HUES64 (cell line): ENCODE data around the gene CADPS.

Experiments used
- H3K27ac ChIP-seq: 2 replicates; pipeline ENCODE4 v1.7.0; 2013; ENCODE audit warnings: low read depth, low read length, inconsistent platforms
- H3K27me3 ChIP-seq: 2 replicates; pipeline ENCODE4 v1.6.1; 2013; ENCODE audit warnings: mild to moderate bottlenecking, low read length; ENCODE audit not compliant: insufficient read depth
- H3K36me3 ChIP-seq: 2 replicates; pipeline ENCODE4 v1.6.1; 2013; ENCODE audit warnings: mild to moderate bottlenecking, low read length; ENCODE audit not compliant: insufficient read depth
- H3K4me1 ChIP-seq: 2 replicates; pipeline ENCODE4 v1.6.1; 2013; ENCODE audit warnings: mild to moderate bottlenecking, low read length, moderate library complexity; ENCODE audit not compliant: insufficient read depth
- H3K4me3 ChIP-seq: 2 replicates; pipeline ENCODE4 v1.5.1; 2013; ENCODE audit warnings: mild to moderate bottlenecking, low read length, moderate library complexity
- H3K9ac ChIP-seq: 2 replicates; pipeline ENCODE4 v1.6.1; 2013; ENCODE audit warnings: mild to moderate bottlenecking, low read depth, low read length
- H3K9me3 ChIP-seq: 2 replicates; pipeline ENCODE4 v1.6.1; 2013; ENCODE audit warnings: low read depth, low read length; ENCODE audit not compliant: insufficient read depth
- WGBS: fragments of 150-250, 120-280 bp; methylation state at CpG from one replicate; pipeline ENCODE4 v1.1.7; 2013; ENCODE audit warnings: missing lambda C conversion rate; 5-methylcytosine and 5-hydroxymethylcytosine counted together

The CADPS gene

GRCh38 chr3:62607287-62608029 is 267.8 kb downstream of the CADPS start:
- 84% methylated on average over 10 of the region's 10 CpGs for WGBS
- H3K4me1 ChIP-seq, result no peaks in the 10 kb centered on the region
- no peak overlapping the region for H3K27ac ChIP-seq

GRCh38 chr3:62605413-62606068 is 269.7 kb downstream of the CADPS start:
- no peak overlapping the region for H3K9ac ChIP-seq
- no peak overlapping the region for H3K27ac ChIP-seq
- WGBS, result 86% methylated on average over 3 of the region's 3 CpGs
- H3K9me3 ChIP-seq, result no peaks in the 10 kb centered on the region
- no peaks in the 10 kb centered on the region for H3K36me3 ChIP-seq
- H3K4me3 ChIP-seq, result no peak overlapping the region
- H3K4me1 ChIP-seq, result no peaks in the 10 kb centered on the region
- H3K27me3 ChIP-seq, result no peaks in the 10 kb centered on the region

More at GRCh38 chr3:62607287-62608029, 267.8 kb downstream of the CADPS start:
- Histone ChIP-seq H3K36me3 (no peaks in the 10 kb centered on the region), H3K9me3 (no peaks in the 10 kb centered on the region), H3K9ac (no peak overlapping the region), H3K4me3 (no peak overlapping the region), H3K27me3 (no peaks in the 10 kb centered on the region)

GRCh38 chr3:62604751-62605351 is 270.4 kb downstream of the CADPS start:
- no peaks in the 10 kb centered on the region for H3K9me3 ChIP-seq
- H3K27ac ChIP-seq, result no peak overlapping the region
- no peaks in the 10 kb centered on the region for H3K4me1 ChIP-seq
- no peak overlapping the region for H3K9ac ChIP-seq
- H3K27me3 ChIP-seq, result no peaks in the 10 kb centered on the region
- WGBS, result 100% methylated on average over 1 of the region's 1 CpG
- H3K4me3 ChIP-seq, result no peak overlapping the region
- H3K36me3 ChIP-seq, result no peaks in the 10 kb centered on the region

- H3K27me3 ChIP-seq, result no peaks in the 10 kb centered on the region
- no peak overlapping the region for H3K27ac ChIP-seq
- no peaks in the 10 kb centered on the region for H3K9me3 ChIP-seq
- no peak overlapping the region for H3K4me3 ChIP-seq
- no peaks in the 10 kb centered on the region for H3K4me1 ChIP-seq
- WGBS, result 87% methylated on average over 2 of the region's 2 CpGs
- H3K36me3 ChIP-seq, result no peaks in the 10 kb centered on the region
- no peak overlapping the region for H3K9ac ChIP-seq
Measured at GRCh38 chr3:62604298-62604697, 270.9 kb downstream of the CADPS start.

GRCh38 chr3:62602987-62603386 is 272.2 kb downstream of the CADPS start:
- Histone ChIP-seq H3K27ac (no peak overlapping the region), H3K4me3 (no peak overlapping the region), H3K9me3 (no peaks in the 10 kb centered on the region)

GRCh38 chr3:62602129-62602770 is 273.0 kb downstream of the CADPS start:
- Histone ChIP-seq H3K27ac (no peak overlapping the region), H3K4me3 (no peak overlapping the region), H3K4me1 (no peaks in the 10 kb centered on the region), H3K9ac (no peak overlapping the region), H3K36me3 (no peaks in the 10 kb centered on the region), H3K9me3 (no peaks in the 10 kb centered on the region), H3K27me3 (no peaks in the 10 kb centered on the region)
- 89% methylated on average over 9 of the region's 10 CpGs for WGBS

More at GRCh38 chr3:62602987-62603386, 272.2 kb downstream of the CADPS start:
- Histone ChIP-seq H3K36me3 (no peaks in the 10 kb centered on the region), H3K9ac (no peak overlapping the region), H3K4me1 (no peaks in the 10 kb centered on the region), H3K27me3 (no peaks in the 10 kb centered on the region)
- WGBS, result 94% methylated on average over 3 of the region's 3 CpGs

- no peaks in the 10 kb centered on the region for H3K36me3 ChIP-seq
- no peaks in the 10 kb centered on the region for H3K27me3 ChIP-seq
- no peak overlapping the region for H3K9ac ChIP-seq
- H3K27ac ChIP-seq, result no peak overlapping the region
- H3K4me1 ChIP-seq, result no peaks in the 10 kb centered on the region
- no peaks in the 10 kb centered on the region for H3K9me3 ChIP-seq
- no peak overlapping the region for H3K4me3 ChIP-seq
- 94% methylated on average over 6 of the region's 7 CpGs for WGBS
Measured at GRCh38 chr3:62601238-62602070, 273.8 kb downstream of the CADPS start.

- WGBS, result 95% methylated on average over 2 of the region's 2 CpGs
- no peak overlapping the region for H3K9ac ChIP-seq
- no peaks in the 10 kb centered on the region for H3K9me3 ChIP-seq
- H3K4me1 ChIP-seq, result no peaks in the 10 kb centered on the region
- H3K4me3 ChIP-seq, result no peak overlapping the region
- no peaks in the 10 kb centered on the region for H3K36me3 ChIP-seq
- H3K27me3 ChIP-seq, result no peaks in the 10 kb centered on the region
- no peak overlapping the region for H3K27ac ChIP-seq
Measured at GRCh38 chr3:62600033-62600432, 275.2 kb downstream of the CADPS start.

GRCh38 chr3:62597491-62597890 is 277.7 kb downstream of the CADPS start:
- Histone ChIP-seq H3K4me3 (no peak overlapping the region), H3K4me1 (no peaks in the 10 kb centered on the region), H3K36me3 (no peaks in the 10 kb centered on the region), H3K9ac (no peak overlapping the region), H3K27me3 (no peaks in the 10 kb centered on the region), H3K27ac (no peak overlapping the region), H3K9me3 (no peaks in the 10 kb centered on the region)
- WGBS, result 92% methylated on average over 4 of the region's 4 CpGs

- H3K27ac ChIP-seq, result no peak overlapping the region
- no peak overlapping the region for H3K9ac ChIP-seq
- H3K4me3 ChIP-seq, result no peak overlapping the region
- no peaks in the 10 kb centered on the region for H3K4me1 ChIP-seq
- 87% methylated on average over 3 of the region's 3 CpGs for WGBS
- no peaks in the 10 kb centered on the region for H3K9me3 ChIP-seq
- H3K27me3 ChIP-seq, result no peaks in the 10 kb centered on the region
- no peaks in the 10 kb centered on the region for H3K36me3 ChIP-seq
Measured at GRCh38 chr3:62592408-62592807, 282.8 kb downstream of the CADPS start.
